Stimulated activated CD4-positive, alpha-beta T cell treated with anti-CD3 and anti-CD28 coated beads, Interleukin-15, amount 100 ng/mL, for 24 hours (primary cell): Measurements from ENCODE around the gene IRX4.
"Not testable (repeated sequence)": the region's sequence is repeated elsewhere in the genome, so short reads cannot be mapped to it uniquely, and the experiment has no call there.

Experiments
- DNase-seq: peaks from one replicate; pipeline ENCODE4 v3.0.0-alpha.2; 2020

The IRX4 gene

DNA sequence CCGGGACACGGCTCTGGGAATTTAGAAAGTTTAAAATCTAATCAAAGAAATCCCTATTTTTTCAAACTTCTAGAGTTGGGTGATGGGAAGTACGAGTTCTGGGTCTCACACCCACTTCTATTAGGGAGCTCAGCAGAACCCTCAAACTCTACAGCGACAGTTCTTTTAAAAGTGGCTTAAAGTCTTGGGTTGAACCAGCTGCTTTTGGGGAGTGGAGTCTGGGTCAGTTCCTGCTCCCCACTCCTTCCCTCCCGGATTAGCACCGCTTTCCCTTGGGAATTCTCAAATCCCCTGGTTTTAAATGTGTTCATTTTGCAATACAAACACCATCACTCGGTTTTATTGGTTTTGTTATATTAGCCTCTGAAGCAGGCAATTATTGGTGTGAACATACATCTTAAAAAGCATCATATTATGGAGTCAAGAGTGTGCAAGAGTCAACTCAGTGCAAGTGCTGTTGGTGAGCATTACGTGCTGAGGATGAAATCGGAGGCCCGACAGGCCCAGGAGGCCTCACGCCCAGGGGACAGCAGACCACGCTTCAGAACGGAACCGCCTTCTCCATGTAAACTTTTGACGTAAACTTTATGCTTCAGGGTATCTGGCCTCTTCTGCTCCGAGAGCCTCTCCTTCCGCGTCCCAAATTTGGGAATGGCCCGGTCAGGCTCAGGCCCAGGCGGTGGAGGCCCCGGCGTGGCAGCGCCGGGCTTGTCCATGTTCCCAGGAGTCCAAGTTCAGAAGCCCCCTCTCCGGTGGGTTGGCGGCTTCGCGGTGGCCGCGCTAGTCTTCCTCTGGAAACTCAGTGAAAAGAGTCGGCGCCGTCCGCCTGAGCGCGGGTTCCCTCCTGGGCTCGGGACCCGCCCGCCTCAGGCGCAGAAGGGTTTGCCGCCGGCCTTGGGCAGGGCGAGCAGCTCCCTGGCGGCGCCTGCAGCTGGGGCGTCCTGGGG is 5.3 kb downstream of the IRX4 start:
- no peak for DNase-seq

DNA sequence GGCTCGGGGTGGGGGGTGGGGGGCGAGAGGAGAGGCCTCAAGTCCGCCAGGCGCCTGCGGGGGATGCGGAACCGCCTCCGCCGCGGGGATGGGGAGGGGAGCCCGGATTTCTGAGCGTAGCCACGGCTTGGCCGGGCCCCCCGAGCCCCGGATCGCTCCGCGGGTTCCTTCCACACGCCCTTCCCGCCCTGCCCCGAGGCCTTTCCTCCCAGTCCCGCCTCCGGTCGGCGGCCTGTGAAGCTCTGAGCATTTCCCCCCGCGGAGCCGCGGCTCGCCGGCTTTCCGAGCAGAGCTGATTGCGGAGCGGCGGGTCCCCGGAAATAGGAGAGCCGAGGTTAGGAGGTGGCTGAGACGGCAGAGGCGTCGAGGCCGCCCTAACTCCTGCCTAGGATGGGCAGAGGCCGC is 6.1 kb downstream of the IRX4 start:
- DNase-seq: no peak

DNA sequence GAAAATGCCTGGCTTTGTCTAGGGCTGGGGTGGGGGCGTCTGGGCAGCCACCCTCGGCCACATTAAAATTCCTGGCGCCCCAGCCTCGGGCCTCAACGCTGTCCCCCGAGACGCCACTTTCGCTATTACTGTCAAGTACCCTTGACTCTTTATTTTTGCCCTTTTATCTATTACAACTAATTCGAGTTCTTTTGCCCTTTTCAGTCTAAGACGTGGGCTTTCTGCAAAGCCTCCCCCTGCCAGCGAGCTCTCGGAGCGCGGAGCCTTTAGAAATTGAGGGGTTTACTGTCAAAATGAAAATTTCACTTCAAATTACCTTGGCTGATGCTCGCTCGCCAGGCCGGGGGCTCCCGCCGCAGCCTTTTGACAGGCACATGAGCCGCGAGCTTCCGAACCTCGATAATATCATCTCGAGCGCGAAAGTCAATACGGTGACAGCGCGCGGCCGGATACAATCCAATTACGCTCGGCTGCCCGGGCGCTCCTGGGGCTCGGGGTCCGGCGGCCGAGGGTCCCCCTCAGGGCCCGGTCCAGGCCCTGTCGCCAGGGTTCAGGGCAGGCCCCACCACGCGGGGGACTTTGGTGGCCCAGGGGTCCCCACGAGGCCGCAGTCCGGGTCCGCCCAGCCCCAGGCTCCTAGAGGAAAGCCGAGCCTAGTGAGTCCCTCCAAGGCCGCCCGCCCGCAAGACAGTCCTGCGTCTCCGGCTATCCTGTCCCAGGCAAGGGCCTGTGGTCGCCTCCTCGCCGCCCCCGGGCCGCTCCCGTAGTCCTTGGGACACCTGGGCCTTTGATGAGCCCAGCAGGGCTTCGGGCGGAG is 6.7 kb downstream of the IRX4 start:
- no peak for DNase-seq

DNA sequence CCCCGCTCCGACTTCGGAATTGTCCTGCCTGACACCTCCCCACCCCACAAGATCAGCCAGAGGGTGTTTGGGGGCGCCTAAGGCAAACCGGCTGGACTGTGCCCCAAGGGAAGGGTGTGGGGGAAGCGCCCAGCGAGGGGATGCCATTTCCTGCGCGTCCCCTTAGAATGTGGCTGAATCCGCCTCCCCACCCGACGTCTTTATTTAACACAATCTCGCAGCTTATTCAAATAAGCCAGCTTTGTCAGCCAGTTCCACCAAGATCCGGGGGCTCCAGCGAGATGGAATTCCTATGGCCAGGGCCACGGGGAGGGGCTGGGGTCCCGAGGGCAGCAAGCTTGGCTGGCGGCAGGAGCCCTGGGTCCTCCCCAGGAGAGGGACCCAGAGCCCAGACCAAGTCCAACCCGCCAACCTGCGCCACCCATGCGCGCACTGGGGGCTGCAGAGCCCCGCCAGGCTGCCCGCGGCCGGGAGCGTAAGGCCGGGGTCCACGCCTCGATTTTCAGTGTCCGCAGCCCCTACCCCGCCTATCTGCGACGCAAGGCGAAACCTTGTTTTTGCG is 7.4 kb downstream of the IRX4 start:
- no peak for DNase-seq

DNA sequence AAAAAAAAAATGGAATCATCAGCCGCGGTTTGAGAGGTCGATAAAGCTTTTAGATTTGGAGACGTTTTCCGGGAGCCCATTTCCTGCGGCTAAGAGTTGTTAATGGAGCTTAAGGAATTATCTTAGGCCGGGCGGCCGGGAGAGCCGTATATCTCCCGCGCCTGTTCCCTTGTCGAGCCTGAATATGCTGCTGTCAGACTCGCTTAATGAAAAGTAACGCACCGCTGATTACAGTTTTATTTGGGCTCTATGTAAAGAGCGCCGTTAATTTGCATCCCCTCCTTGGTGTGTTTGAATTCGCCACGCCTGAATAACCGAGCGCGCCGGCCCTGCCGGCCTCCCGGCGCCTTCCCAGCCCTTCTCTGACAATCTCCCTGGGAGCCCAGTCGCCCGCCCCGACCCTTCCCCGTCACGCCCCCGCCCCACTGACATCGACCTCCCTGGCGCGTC is 7.9 kb downstream of the IRX4 start:
- no peak for DNase-seq

DNA sequence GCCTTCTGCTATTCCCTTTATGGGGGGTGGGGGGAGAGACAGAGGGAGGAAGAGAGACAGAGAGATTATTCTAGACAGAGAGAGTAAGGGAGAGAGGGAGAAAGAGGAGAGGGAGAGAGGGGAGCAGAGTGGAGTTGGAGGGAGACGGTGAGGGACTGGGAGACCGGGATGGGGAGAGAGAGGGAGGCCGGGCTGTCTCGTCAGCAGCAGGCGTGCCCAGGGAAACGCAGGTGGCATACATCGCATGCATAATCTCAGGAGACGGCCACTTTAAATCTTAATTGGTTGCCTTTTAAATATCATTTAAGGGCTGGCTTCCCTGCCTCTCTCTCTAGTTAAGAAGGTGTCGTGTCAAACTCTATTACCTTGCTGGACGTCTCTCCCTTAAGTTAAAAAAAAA is 8.4 kb downstream of the IRX4 start:
- DNase-seq: no peak

DNA sequence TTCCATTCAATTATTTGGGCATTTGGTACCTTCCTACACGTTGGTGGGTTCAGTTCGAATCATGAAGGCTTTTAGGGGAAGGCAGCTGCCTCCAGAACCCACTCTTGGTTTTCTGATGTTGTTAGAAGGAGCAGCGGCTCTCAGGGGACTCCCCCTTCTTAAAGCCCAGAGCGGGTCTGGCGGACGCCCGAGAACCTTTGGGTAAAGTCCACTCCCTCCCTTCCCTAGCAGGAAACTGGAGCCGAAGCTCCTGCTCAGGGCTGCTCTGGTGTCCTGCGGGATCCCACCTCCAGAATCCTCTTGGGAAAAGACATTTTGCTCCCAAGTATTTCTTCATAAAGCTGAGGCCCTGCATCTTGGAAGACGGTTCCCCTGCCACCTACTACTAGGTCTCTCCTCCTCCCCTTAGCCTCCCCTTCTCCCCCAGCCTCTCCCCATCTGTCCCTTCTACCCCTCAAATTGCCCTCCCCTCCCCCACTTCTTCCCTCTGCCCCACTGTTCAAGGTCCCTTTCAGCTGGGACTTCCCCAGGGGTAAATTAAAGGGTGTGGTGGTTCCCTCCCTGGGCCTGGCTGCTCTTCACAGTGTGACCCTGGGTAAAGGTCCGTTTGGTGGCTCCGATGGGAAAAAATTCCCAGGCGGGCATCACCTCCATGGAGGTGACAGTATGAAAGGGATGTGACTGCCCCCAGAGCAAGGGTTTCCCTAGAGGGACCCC is 9.3 kb downstream of the IRX4 start:
- DNase-seq: no peak

DNA sequence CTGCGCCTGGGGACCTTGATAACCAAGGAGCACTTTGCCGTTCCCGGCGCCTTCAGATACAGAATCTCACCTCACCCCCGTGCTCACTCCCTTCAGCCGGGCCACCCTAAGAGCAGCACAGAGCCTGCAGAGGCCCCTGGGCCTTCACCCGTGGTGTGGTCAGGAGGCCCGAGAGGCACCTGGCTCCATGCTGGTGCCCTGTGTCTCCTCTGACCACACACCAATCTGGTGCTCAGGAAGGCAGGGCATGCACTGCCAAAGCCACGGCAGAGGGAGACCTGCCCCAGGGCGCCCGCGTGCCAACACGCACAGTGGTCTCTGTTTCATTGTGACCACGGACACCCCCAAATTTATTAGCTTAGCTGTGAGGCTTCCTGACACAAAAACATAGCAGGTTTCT is 11.3 kb downstream of the IRX4 start:
- DNase-seq: no peak

DNA sequence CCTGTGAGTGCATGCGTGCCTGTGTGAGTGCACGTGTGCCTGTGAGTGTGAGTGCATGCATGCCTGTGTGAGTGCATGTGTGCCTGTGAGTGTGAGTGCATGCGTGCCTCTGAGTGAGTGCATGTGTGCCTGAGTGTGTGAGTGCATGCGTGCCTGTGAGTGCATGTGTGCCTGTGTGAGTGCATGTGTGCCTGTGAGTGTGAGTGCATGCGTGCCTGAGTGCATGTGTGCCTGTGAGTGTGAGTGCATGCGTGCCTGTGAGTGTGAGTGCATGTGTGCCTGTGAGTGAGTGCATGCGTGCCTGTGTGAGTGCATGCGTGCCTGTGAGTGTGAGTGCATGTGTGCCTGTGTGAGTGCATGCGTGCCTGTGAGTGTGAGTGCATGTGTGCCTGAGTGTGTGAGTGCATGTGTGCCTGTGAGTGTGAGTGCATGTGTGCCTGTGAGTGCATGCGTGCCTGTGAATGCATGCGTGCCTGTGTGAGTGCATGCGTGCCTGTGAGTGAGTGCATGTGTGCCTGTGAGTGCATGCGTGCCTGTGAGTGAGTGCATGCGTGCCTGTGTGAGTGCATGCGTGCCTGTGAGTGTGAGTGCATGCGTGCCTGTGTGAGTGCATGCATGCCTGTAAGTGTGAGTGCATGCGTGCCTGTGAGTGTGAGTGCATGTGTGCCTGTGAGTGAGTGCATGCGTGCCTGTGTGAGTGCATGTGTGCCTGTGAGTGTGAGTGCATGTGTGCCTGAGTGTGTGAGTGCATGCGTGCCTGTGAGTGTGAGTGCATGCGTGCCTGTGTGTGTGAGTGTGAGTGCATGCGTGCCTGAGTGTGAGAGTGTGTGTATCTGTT is 12.1 kb downstream of the IRX4 start:
- not testable (repeated sequence) for DNase-seq

DNA sequence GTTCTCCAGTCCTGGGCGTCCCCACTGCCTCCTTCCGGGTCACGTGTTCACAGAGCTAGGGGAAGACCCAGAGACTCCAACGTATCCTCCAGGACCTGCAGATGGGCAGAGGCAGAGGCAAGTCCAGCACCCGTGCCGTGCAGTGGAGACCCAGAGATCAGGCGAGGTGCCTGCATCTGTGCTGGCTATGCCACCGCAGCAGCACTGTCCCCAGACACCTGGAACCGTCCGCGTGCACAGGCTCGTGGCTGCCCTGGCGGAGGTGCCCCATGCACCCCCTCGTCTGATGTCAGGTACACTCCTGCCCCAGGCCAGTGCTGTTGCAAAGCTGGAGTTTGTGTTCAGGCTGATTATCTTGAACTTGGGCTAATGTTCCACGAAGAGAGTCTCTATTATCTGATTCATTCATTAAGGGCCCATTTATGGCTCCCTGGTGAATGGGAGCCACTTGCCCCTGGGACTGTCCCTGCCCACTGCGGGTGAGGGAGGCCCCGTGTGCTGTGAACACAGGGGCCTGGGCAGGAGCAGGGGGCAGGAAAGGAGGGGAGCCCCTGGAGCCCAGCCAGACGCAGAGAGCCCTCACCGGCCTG is 13.7 kb downstream of the IRX4 start:
- DNase-seq: no peak

DNA sequence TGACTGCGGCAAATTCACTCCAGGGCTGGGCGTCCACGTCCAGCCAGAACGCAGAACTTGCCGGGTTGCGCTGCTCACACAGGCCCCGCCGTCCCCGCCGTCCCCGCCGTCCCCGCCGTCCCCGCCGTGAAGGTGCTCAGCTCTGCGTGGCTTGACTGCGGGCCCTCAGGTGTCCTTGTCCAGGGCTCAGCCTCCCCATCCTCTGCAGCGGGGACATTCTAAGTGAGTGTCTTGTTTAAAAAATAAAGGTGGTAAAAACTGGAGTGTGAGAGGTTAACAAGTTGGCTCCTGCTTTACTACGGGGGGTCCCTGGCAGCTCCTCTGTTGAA is 14.9 kb downstream of the IRX4 start:
- DNase-seq: no peak

DNA sequence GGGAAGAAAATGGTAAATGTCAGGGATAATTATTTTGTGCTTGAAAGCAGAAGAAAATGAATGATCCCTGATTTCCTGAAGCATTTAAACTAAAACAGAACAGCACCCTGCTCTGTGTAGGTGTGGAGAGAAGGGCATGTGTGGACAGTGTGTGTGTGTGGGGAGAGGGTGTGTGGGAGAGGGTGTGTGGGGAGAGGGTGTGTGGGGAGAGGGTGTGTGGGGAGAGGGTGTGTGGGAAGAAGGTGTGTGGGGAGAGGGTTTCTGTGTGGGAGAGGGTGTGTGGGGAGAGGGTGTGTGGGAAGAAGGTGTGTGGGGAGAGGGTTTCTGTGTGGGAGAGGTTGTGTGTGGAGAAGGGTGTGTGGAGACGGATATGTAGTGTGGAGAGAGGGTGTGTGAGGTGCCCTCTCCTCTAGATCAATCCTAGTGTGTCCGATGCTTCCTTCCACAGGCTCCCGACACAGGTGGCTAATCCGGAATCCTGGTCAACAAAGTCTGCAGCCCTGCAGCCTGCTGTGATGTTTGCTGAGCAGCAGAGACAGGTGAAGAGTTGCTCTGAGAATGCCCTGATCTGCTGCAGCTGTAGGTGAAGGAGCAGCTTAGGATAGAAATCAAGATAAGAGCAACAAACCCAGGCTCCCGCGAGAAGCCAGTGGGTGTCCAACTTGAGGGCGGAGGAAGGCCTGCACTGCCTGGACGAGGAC is 15.5 kb downstream of the IRX4 start:
- no peak for DNase-seq

DNA sequence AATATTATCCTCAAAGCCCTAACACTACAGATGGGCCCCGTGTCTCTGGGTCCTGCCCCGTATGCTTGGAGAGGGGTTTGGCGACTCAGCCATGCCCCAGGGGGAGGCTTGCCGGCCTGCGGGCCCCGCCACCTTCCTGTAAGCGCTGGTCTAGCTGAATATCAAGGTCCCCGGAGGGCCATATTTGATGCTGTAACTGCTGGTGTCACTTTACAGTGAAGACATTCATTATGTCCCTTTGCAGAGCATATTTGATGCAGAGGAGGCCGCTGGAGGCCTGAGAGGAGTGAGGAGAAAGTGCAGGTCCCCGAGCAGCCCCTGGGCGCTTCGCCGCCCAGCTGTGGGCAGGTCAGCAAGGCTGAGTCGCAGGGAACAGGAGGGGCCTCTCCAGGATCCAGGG is 16.8 kb downstream of the IRX4 start:
- DNase-seq: no peak

DNA sequence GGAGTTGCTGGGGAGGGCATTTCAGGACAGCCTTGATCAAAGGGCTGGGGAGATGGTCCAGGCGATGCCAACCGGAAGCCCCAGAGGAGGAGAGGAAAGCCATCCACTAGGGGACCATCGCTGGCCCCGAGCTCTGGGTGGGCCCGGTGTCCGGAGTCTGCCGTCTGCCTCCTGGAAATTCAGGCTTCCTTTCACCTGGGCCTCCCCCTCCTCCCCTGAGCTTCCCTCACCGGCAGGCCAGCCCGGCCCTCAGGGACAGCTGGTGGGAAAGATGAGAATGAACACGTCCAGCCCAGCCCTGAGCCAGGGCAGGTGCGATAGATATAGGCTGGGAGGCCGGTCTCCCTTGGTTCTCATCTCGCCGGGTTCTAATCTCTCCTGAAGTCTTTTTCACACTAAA is 17.2 kb downstream of the IRX4 start:
- DNase-seq: no peak

DNA sequence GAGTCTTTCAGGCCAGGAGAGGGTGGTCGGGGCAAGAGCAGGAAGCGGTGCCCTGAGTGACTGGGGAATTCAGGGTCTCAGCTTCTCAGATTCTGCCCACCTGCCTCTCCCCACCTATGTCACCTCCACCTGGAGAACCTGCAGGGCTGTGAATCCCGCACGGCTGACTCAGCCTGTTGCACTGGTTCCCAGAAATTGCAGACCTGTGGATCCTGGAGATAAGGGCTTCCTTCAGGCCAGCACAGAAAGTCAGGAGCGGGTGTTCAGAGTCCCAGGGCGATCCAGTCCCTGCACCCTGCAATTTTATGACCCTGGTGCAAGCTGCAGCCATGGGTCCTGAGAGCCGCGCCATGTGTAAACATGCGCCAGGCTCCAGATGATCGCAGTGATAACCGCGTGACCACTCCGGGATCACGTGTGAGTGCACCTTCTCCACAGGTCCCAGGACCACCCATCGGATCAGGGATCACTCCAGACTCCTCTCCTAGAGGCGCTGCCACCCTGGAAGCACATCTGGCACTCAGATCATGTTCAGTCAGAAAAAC is 17.8 kb downstream of the IRX4 start:
- no peak for DNase-seq

DNA sequence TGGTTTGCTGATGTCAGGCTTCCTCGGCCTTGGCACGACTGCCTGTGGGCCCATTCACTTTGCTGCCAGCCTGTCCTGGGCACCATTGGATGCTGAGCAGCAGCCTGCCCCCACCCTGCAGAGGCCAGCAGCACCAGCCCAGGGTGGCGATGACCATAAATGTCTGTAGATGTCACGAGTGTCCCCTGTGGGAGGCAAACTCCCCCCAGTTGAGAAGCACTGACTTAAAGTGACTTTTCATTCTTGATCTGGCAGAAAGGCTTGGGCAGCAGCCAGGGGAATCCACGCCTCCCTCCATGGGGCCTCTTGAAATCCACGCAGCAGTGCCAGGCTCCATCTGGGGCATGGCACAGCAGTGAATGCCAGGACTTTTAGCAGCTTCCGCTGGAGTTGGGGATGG is 21.8 kb downstream of the IRX4 start:
- no peak for DNase-seq

DNA sequence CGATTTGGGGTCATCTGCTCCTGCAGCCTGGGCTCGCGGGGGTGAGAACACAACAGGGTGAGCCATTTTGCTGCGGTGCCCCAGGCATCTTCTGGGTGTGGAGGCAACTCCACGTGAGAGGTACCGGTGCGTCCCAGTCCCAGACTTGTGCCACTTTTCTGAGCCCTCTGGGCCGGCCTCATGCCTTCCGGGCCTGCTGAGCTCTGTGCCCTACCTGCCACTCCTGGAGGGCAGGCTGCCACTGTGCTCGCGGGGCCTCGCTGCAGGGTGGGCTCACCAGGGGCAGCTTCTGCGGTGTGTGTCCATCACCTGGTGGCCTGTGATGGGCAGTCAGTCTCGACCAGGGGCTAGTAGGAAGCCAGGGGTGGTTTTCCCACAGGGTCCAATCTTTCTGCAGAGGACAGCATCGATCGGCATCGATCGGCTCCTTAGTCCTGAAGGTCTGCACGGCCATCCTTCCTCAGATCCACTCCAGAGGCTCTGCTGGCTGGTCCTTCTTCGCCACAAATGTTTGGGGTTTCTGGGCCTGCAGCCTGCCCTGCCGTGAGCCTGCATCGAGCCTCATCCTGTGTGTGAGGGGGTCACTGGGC is 22.6 kb downstream of the IRX4 start:
- DNase-seq: no peak

DNA sequence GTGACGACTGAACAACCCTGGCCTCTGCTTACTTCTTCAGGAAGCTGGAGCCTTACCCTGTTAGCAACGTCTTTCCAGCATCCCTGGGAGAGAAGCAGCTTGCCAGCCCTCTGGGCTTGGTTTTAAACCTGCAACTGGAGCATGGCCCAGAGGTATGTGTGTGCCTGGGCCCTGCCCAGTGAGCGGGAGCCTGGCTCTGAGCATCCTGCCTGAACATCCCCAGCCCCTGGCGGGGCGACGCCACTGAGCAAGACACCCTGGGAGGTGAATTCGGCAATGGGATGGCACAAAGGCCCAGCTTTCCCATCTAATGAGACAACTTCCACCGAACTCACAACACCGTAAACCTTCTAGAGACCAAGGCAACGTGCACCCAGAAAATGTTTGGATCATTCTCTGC is 23.6 kb downstream of the IRX4 start:
- no peak for DNase-seq

DNA sequence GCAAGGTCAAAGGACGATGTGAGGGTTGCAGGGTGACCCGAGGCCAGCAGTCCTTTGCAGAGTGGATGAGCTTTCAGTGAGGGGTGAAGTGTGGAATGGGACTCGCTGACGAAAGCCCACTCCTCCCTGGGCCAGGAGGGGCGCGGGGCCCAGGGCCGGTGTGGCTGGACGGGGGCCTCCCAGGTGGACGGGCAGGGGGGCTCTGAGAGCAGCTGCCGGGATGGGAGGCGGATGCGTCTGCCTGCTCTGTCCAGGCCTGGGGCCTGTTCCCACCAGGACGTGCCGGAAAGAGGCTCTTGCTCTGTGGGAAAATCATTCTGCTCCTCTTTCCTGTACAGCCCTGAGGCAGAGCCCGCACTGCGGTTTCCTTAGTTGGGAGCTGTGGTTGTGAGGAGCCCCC is 24.3 kb downstream of the IRX4 start:
- no peak for DNase-seq

DNA sequence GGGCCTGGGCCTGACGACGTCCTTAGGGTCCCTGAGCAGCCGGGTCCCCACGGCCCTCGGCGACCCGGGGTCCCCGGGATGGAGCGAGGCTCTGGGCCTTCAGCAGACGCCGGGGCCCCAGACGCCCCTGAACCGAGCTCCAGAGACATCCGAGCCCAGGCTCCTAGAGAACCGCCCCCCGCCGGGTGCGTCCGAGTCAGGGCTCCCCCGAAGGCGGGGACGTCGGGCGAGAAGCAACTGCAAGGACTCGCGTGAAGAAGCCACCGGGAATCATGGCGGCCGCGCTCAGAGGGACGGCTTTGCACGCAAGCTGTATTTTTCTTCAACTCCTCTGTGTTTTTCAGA is 25.5 kb downstream of the IRX4 start:
- no peak for DNase-seq
